B cell (primary cell): Measurements from ENCODE around the gene ADGRF1. TPM values are rescaled to one million over a fixed set of nuclear protein-coding genes. Genes with fewer than 3 reads are reported as not detected.

Experiments
- ATAC-seq: fragments of 200-7000 bp; cut with Tn5 transposase; one replicate; pipeline ENCODE4 v1.10.0; 2021; ENCODE audit warnings: low read depth, mild to moderate bottlenecking, moderate number of reproducible peaks, moderate library complexity
- CTCF ChIA-PET: fragments of 350-600 bp; sonication (Branson Sonifier 250); formaldehyde crosslinking; loops from one replicate; lab custom pipeline; 2021; ENCODE audit warnings: antibody characterized with exemption, inconsistent platforms; lab: Charles Lee
- POLR2A ChIA-PET: fragments of 350-600 bp; sonication (Branson Sonifier 250); formaldehyde crosslinking; loops from one replicate; lab custom pipeline; 2021; ENCODE audit warnings: antibody characterized with exemption; lab: Charles Lee
- DNase-seq: peaks from one replicate; pipeline ENCODE4 v3.0.0; 2013
- H2AFZ ChIP-seq: 2 replicates; pipeline ENCODE4 v1.6.1; 2012; ENCODE audit warnings: mild to moderate bottlenecking, low read depth, low read length; ENCODE audit not compliant: insufficient read depth, poor library complexity, severe bottlenecking
- H3K27ac ChIP-seq, 2 donors: 1 replicate in 1 of 2; 2 replicates in 1 of 2; pipeline ENCODE4 v1.5.1; 2012 to 2013; ENCODE audit warnings: low read length in 2 of 2, mild to moderate bottlenecking in 2 of 2, moderate library complexity in 1 of 2
- H3K27me3 ChIP-seq, 4 experiments: fragments of 200-600 bp in 1 of 4; sonication (generic) in 1 of 4; replicated peaks in 1 of 4; 1 replicate in 2 of 4; 2 replicates in 2 of 4; pipeline versions ENCODE4 v1.6.1 to v1.7.0; 2013 to 2016; ENCODE audit warnings: low read length in 3 of 4, mild to moderate bottlenecking in 2 of 4, mixed read lengths in 1 of 4, moderate library complexity in 1 of 4; ENCODE audit not compliant: insufficient read depth in 4 of 4, control insufficient read depth in 3 of 4; ENCODE audit errors: control extremely low read depth in 1 of 4
- H3K36me3 ChIP-seq, 2 experiments: replicated peaks in 1 of 2; 1 replicate in 1 of 2; 2 replicates in 1 of 2; pipeline versions ENCODE4 v1.6.1 to v1.7.1; 2013; ENCODE audit warnings: low read length in 1 of 2; ENCODE audit not compliant: insufficient read depth in 2 of 2, control insufficient read depth in 1 of 2; ENCODE audit errors: control extremely low read depth in 1 of 2, extremely low read depth in 1 of 2
- H3K4me1 ChIP-seq, 2 donors: fragments of 200-600 bp in 1 of 2; sonication (generic) in 1 of 2; 1 replicate in 1 of 2; 2 replicates in 1 of 2; pipeline versions ENCODE4 v1.5.1 to v1.6.1; 2013 to 2017; ENCODE audit warnings: low read length in 2 of 2; ENCODE audit not compliant: control insufficient read depth in 2 of 2, insufficient read depth in 2 of 2
- H3K4me2 ChIP-seq: replicated peaks from 2 replicates; pipeline ENCODE3; 2012; ENCODE audit warnings: mild to moderate bottlenecking, low read depth, low read length; ENCODE audit not compliant: poor library complexity, severe bottlenecking
- H3K4me3 ChIP-seq, 5 experiments: fragments of 200-600 bp in 1 of 5; sonication (generic) in 1 of 5; 1 replicate in 3 of 5; 2 replicates in 2 of 5; pipeline versions ENCODE4 v1.5.1 to v1.7.0; 2011 to 2016; ENCODE audit warnings: low read length in 4 of 5, mild to moderate bottlenecking in 4 of 5, low read depth in 2 of 5, control low read depth in 1 of 5, moderate library complexity in 1 of 5; ENCODE audit not compliant: insufficient read depth in 1 of 5; ENCODE audit errors: control extremely low read depth in 1 of 5, extremely low read depth in 1 of 5
- H3K79me2 ChIP-seq: fragments of 200-600 bp; sonication (generic); one replicate; pipeline ENCODE4 v1.6.0; 2016; ENCODE audit warnings: low read length; ENCODE audit not compliant: control insufficient read depth, insufficient read depth
- H3K9ac ChIP-seq: fragments of 200-600 bp; sonication (generic); 2 replicates; pipeline ENCODE4 v1.6.1; 2017; ENCODE audit warnings: mild to moderate bottlenecking, low read length, moderate library complexity
- H3K9me3 ChIP-seq, 3 donors: one replicate each; pipeline versions ENCODE4 v1.6.1 to v1.7.1; 2013; ENCODE audit warnings: low read length in 2 of 3; ENCODE audit not compliant: control insufficient read depth in 2 of 3, insufficient read depth in 1 of 3; ENCODE audit errors: control extremely low read depth in 1 of 3
- H4K20me1 ChIP-seq: 2 replicates; pipeline ENCODE4 v1.6.0; 2012; ENCODE audit warnings: mild to moderate bottlenecking, low read length; ENCODE audit not compliant: insufficient read depth, control insufficient read depth, poor library complexity, severe bottlenecking
- H3K27ac Mint-ChIP-seq: one replicate; pipeline ENCODE4 v1.8.0; 2021; ENCODE audit warnings: mixed read lengths
- H3K27me3 Mint-ChIP-seq: one replicate; pipeline ENCODE4 v1.8.0; 2021; ENCODE audit warnings: mixed read lengths
- H3K4me1 Mint-ChIP-seq: one replicate; pipeline ENCODE4 v1.8.0; 2021; ENCODE audit warnings: mixed read lengths
- H3K4me3 Mint-ChIP-seq: one replicate; pipeline ENCODE4 v1.8.0; 2021; ENCODE audit warnings: mixed read lengths
- H3K9me3 Mint-ChIP-seq: one replicate; pipeline ENCODE4 v1.8.0; 2022; ENCODE audit warnings: mixed read lengths; ENCODE audit not compliant: insufficient read depth
- CTCF ChIP-seq: fragments of 200-600 bp; IDR thresholded peaks from one replicate; pipeline ENCODE4 v1.8.0; 2022; ENCODE audit warnings: antibody characterized with exemption, mild to moderate bottlenecking
- EZH2 ChIP-seq: IDR thresholded peaks from 2 replicates; pipeline ENCODE4 v1.6.1; 2012; ENCODE audit warnings: borderline replicate concordance, low read depth, mild to moderate bottlenecking, moderate library complexity, low read length; ENCODE audit not compliant: insufficient read depth, poor library complexity, severe bottlenecking
- WGBS: methylation state at CpG from one replicate; pipeline ENCODE4 v1.1.5; 2013; ENCODE audit warnings: missing lambda C conversion rate; ENCODE audit not compliant: insufficient coverage; 5-methylcytosine and 5-hydroxymethylcytosine counted together
- intact Hi-C: fragments of 100-400 bp; cut with micrococcal nuclease; formaldehyde crosslinking; loops from one replicate; pipeline ENCODE4 v1.10.0; 2022
- polyA plus RNA-seq: library from polyadenylated mRNA; depleted of rRNA; stranded (reverse); fragments of >200 nt; gene quantifications from 2 replicates; pipeline ENCODE4 v1.2.3, GENCODE V29; 2012
- total RNA-seq, 2 donors: library from RNA; stranded (reverse); fragments of 120-200 nt in 1 of 2; gene quantifications; 1 replicate in 1 of 2; 2 replicates in 1 of 2; pipeline versions ENCODE4 v1.2.3 to v1.2.4, GENCODE V29; 2013 to 2022

The ADGRF1 gene
- total and polyA plus RNA-seq, 2 donors (not counting 1 experiment from before 2014, with no cell fraction given) = not detected

- H3K9me3 Mint-ChIP-seq = no peaks in the 10 kb centered on the region
- Histone ChIP-seq H3K79me2 (no peaks in the 10 kb centered on the region), H3K9ac (no peak overlapping the region), H4K20me1 (no peaks in the 10 kb centered on the region), H3K4me2 (no peak overlapping the region), H2AFZ (no peak overlapping the region), H3K4me3 (no peak overlapping the region), H3K36me3 (no peaks in the 10 kb centered on the region), H3K4me1 (no peaks in the 10 kb centered on the region), H3K27ac (no peak overlapping the region), H3K9me3 (no peaks in the 10 kb centered on the region), H3K27me3 (peaks cover 0 to 3% (median 0%) of the 10 kb centered on the region in 4 experiments)
- ChIA-PET POLR2A (no interaction called here), CTCF (no interaction called here)
- H3K4me3 Mint-ChIP-seq = no peak overlapping the region
- ATAC-seq (no peak), DNase-seq (no peak)
- H3K4me1 Mint-ChIP-seq = no peaks in the 10 kb centered on the region
- H3K27me3 Mint-ChIP-seq = no peaks in the 10 kb centered on the region
- H3K27ac Mint-ChIP-seq = no peak overlapping the region
- WGBS = 70% methylated on average over 8 of the region's 12 CpGs
- intact Hi-C loops = no loop called here
- TF ChIP-seq EZH2 = no peak
- TF ChIP-seq CTCF = no peak
Measured at GRCh38 chr6:46964716-46965519, 77.2 kb downstream of the ADGRF1 start.

- no peak for DNase-seq
- no peak for TF ChIP-seq CTCF
- no peak for TF ChIP-seq EZH2
- Histone ChIP-seq H3K9me3 (no peaks in the 10 kb centered on the region), H4K20me1 (no peaks in the 10 kb centered on the region), H3K4me1 (no peaks in the 10 kb centered on the region), H3K27ac (no peak overlapping the region), H3K79me2 (no peaks in the 10 kb centered on the region), H3K36me3 (no peaks in the 10 kb centered on the region), H3K4me2 (no peak overlapping the region), H3K9ac (no peak overlapping the region), H3K4me3 (no peak overlapping the region), H3K27me3 (peaks cover 0 to 3% (median 0%) of the 10 kb centered on the region in 4 experiments), H2AFZ (no peak overlapping the region)
- Mint-ChIP-seq H3K27me3 (no peaks in the 10 kb centered on the region), H3K4me1 (no peaks in the 10 kb centered on the region), H3K9me3 (no peaks in the 10 kb centered on the region), H3K4me3 (no peak overlapping the region), H3K27ac (no peak overlapping the region)
- no peak for ATAC-seq
- CTCF ChIA-PET = no interaction called here
- intact Hi-C loops = no loop called here
- WGBS = 50% methylated on average over 2 of the region's 5 CpGs
- POLR2A ChIA-PET = no interaction called here
Measured at GRCh38 chr6:46963626-46964025, 78.5 kb downstream of the ADGRF1 start.
